Skeletal muscle tissue (tissue), 4 donors: Measurements from ENCODE around the gene MCF2L. TPM values are rescaled to one million over a fixed set of nuclear protein-coding genes. Genes with fewer than 3 reads are reported as not detected.
"Not testable (repeated sequence)": the region's sequence is repeated elsewhere in the genome, so short reads cannot be mapped to it uniquely, and the experiment has no call there.

Experiments used
- H3K27ac ChIP-seq: one replicate; pipeline ENCODE4 v1.7.0; 2013; ENCODE audit warnings: mild to moderate bottlenecking, low read depth, low read length, inconsistent platforms
- H3K27me3 ChIP-seq, 3 donors: one replicate each; pipeline ENCODE4 v1.7.0; 2013; ENCODE audit warnings: low read length in 3 of 3; ENCODE audit not compliant: control insufficient read depth in 3 of 3, insufficient read depth in 3 of 3
- H3K36me3 ChIP-seq, 3 donors: one replicate each; pipeline ENCODE4 v1.7.0; 2013; ENCODE audit warnings: low read length in 3 of 3; ENCODE audit not compliant: control insufficient read depth in 3 of 3, insufficient read depth in 3 of 3
- H3K4me1 ChIP-seq, 3 donors: one replicate each; pipeline ENCODE4 v1.7.0; 2013; ENCODE audit warnings: low read length in 3 of 3, mild to moderate bottlenecking in 3 of 3; ENCODE audit not compliant: control insufficient read depth in 3 of 3, insufficient read depth in 3 of 3
- H3K4me3 ChIP-seq, 3 donors: one replicate each; pipeline ENCODE4 v1.7.0; 2013; ENCODE audit warnings: low read length in 3 of 3
- H3K9ac ChIP-seq, 3 donors: one replicate each; pipeline ENCODE4 v1.7.0; 2013; ENCODE audit warnings: low read length in 3 of 3, mild to moderate bottlenecking in 3 of 3, moderate library complexity in 2 of 3, low read depth in 1 of 3
- H3K9me3 ChIP-seq, 3 donors: one replicate each; pipeline ENCODE4 v1.7.0; 2013; ENCODE audit warnings: low read length in 3 of 3; ENCODE audit not compliant: control insufficient read depth in 3 of 3
- total RNA-seq: library from RNA; depleted of rRNA; stranded (reverse); fragments of >200 nt; gene quantifications from one replicate; pipeline ENCODE4 v1.2.3, GENCODE V29; 2014
- donor health status: Osteomylitis.

MCF2L gene
- total RNA-seq, 1 donor from 2014 or later, result 18.3 TPM

DNA sequence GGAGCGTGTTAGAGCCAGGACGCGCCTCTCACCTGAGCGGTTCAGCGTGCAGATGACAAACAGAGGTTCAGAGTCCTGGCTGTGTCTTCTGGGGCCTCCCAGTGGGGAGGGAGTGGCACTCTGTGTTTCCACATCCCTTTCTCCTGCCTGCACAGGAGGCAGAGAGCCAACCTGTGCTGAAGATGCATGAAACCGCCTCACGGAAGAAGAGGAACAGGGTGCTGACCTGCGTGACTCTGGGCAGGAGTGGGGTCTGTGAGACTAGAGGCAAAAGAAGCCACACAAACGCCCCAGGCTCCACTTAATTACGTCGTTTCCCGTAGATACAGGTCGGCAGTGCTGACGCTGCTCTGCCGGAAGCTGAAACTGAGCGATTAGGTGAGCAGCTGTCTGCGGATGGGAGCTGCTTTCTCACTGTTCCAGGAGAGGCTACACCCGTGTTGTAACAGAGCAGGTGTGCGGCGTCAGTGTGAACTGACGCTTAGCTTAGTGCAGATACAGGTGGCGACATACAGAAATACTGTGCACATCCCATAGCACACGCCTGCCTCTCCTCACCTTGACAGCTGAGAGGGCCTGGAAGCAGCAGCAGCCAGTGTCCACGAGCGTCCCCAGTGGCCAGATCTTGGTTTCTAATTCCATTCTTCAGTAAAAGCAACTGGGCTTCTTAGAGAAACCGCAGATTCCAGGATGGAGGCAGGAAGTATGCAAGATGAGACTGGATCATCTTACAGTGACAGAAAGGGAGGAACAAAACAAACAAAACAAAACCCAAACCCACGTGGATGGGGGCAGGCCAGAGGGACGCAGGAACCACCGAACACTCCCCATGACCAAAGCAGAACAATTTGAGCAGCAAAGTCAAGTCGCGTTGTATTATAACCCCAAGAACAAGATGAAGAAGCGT, 37.7 kb upstream of the MCF2L start:
- Histone ChIP-seq H3K4me3 (peak overlapping the region in 1 of 3 donors; percentile 46), H3K27me3 (peaks cover 19 to 42% (median 27%) of the 10 kb centered on the region in 3 donors), H3K4me1 (peaks cover 6 to 12% (median 12%) of the 10 kb centered on the region in 3 donors)

DNA sequence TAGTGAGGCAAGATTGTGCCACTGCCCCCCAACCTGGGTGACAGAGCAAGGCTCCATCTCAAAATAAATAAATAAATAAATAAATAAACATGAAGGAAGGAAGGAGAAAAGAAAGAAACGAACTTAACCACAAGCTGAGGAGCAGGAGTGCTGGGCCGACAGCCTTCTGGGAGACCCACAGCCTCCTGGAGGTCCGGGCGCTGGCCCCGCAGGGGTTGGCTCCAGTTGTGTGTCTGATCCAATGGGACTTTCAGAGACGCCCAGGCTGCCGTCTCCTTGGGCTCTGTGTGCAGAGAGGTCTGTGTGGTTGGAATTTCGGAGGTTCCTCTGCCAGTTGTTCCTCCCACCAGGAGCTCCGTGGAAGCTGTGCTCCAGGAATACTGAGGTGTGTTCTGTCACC, 36.0 kb upstream of the MCF2L start:
- H3K9me3 ChIP-seq, result peaks cover 0 to 2% (median 0%) of the 10 kb centered on the region in 3 donors
- H3K27ac ChIP-seq, result no peak overlapping the region
- peaks cover 6 to 12% (median 12%) of the 10 kb centered on the region in 3 donors for H3K4me1 ChIP-seq
- no peaks in the 10 kb centered on the region for H3K36me3 ChIP-seq
- no peak overlapping the region for H3K9ac ChIP-seq
- peaks cover 22 to 39% (median 24%) of the 10 kb centered on the region in 3 donors for H3K27me3 ChIP-seq
- H3K4me3 ChIP-seq, result no peak overlapping the region

More for the DNA sequence above, 37.7 kb upstream of the MCF2L start:
- no peak overlapping the region for H3K27ac ChIP-seq
- no peak overlapping the region for H3K9ac ChIP-seq
- peaks cover 0 to 3% (median 0%) of the 10 kb centered on the region in 3 donors for H3K9me3 ChIP-seq
- no peaks in the 10 kb centered on the region for H3K36me3 ChIP-seq

DNA sequence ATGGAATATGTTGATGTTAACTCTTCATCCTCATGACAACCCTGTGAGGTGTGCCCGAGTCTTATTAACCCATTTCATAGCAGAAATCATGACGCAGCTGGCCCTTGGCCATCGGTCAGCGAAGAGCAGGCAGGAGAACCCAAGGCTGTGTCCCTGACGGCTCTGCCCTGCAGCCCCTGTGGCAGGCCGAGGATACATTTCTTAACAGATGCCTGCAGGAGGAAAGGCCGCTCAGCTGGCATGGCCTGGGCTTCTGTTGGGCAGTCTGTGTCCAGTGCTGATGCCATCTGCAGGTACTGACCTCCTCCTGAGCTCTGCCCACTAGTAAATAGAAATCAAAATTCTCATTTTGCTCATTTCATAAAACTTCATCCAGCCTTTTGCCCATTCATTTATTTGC, 35.4 kb upstream of the MCF2L start:
- peaks cover 4 to 12% (median 10%) of the 10 kb centered on the region in 3 donors for H3K4me1 ChIP-seq
- H3K4me3 ChIP-seq, result no peak overlapping the region
- H3K9ac ChIP-seq, result no peak overlapping the region
- peaks cover 23 to 32% (median 26%) of the 10 kb centered on the region in 3 donors for H3K27me3 ChIP-seq
- no peak overlapping the region for H3K27ac ChIP-seq
- no peaks in the 10 kb centered on the region for H3K36me3 ChIP-seq
- no peaks in the 10 kb centered on the region for H3K9me3 ChIP-seq

DNA sequence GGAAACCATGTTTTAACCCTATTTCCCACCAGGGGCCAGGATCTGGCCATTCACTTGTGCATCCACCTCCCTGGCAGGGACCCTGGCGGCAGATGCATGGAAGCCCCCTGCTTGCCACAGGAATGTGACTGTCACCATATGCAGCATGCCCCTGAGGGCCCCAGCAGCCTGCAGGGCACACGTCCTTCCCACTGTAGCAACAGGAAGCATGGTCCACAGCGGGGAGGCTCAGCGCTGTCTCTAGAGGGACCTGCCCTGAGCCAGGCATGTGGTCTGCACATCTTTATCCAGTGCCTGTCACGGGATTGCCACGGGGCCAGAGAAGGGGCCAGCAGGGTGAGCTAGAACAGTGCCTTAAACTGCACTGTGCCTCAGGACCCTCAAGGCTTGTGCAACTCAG, 34.9 kb upstream of the MCF2L start:
- no peaks in the 10 kb centered on the region for H3K36me3 ChIP-seq
- H3K27ac ChIP-seq, result no peak overlapping the region
- no peak overlapping the region for H3K4me3 ChIP-seq
- no peak overlapping the region for H3K9ac ChIP-seq
- no peaks in the 10 kb centered on the region for H3K9me3 ChIP-seq
- peaks cover 20 to 29% (median 25%) of the 10 kb centered on the region in 3 donors for H3K27me3 ChIP-seq
- peaks cover under 1 to 12% (median 6%) of the 10 kb centered on the region in 3 donors for H3K4me1 ChIP-seq

DNA sequence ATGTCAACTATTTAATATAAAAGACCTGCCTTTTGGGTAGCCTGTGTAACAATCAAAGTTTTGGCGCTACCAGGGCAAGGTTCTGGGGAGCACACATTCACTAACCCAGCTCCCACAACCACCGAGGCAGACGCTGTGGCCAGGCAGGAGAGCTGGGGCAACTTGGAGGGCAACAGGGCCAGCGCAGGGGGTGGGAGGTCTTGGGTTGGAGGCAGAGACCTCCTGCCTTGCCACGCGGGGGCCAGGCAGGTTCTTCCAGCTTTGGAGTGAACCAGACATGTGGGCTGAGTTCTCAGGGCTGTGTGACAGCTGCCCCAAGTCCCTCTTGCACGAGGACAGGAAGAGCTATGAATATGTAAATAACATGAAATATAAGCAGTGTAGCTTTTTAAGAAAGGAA, 30.3 kb upstream of the MCF2L start:
- Histone ChIP-seq H3K4me3 (no peak overlapping the region), H3K9ac (no peak overlapping the region), H3K27me3 (peaks cover 4 to 17% (median 7%) of the 10 kb centered on the region in 3 donors), H3K36me3 (no peaks in the 10 kb centered on the region), H3K4me1 (peaks cover 4 to 8% (median 6%) of the 10 kb centered on the region in 3 donors), H3K27ac (no peak overlapping the region), H3K9me3 (no peaks in the 10 kb centered on the region)

DNA sequence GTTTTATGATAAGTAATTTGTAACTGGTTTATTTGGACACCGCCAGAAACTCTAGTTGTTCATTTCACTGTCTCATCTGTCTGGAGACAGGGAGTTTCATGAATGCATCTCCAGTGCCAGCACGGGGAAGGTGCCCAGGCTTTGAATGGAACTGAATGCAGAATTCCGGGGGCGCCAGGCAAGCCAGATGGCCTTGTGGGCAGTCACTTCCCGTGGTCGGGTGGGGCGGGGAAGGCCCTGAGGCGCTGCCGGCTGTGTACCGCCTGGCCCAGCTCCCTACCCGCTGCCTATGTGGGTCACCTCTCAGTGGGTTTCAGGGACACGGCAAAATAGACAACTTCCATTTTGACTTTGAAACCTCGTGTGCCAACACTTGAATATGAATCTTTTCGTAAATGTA, 28.8 kb upstream of the MCF2L start:
- Histone ChIP-seq H3K4me1 (peaks cover 4 to 11% (median 9%) of the 10 kb centered on the region in 3 donors), H3K36me3 (no peaks in the 10 kb centered on the region), H3K9me3 (no peaks in the 10 kb centered on the region), H3K9ac (no peak overlapping the region), H3K4me3 (no peak overlapping the region), H3K27ac (no peak overlapping the region), H3K27me3 (peaks cover 0 to 29% (median 14%) of the 10 kb centered on the region in 3 donors)

DNA sequence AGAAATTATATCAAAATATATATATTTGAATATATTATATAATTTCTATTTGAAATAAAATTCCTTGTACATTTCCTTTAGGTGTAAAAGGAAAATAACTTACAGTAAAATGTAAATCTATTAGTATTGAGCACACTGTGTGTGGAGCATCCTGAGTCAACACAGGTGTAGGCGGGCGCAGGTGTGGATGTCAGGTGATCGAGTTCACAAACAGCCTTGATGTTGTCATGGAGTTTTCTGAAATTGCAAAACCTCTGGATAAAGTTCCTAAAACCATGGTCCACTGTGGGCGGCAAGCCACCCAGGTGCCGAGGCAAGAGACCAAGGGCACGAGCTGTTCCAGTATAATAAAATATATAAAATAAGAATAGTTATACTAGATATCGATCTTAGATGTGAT, 27.7 kb upstream of the MCF2L start:
- H3K27ac ChIP-seq, result no peak overlapping the region
- no peaks in the 10 kb centered on the region for H3K36me3 ChIP-seq
- H3K9me3 ChIP-seq, result no peaks in the 10 kb centered on the region
- H3K4me3 ChIP-seq, result no peak overlapping the region
- no peak overlapping the region for H3K9ac ChIP-seq
- H3K4me1 ChIP-seq, result peaks cover 4 to 11% (median 9%) of the 10 kb centered on the region in 3 donors
- peaks cover 0 to 29% (median 15%) of the 10 kb centered on the region in 3 donors for H3K27me3 ChIP-seq

DNA sequence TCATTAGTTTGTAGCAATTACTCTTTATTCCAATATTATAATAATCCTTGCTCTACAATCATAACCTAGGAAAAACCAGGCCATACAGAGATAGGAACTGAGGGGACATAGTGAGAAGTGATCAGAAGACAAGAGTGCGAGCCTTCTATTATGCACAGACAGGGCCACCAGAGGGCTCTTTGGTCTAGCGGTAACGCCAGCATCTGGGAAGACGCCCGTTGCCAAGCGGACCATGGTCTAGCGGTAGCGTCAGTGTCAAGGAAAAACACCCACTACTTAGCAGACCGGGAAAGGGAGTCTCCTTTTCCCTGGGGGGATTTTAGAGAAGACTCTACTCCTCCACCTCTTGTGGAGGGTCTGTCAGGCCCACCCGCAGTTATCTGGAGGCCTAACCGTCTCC, 27.2 kb upstream of the MCF2L start:
- Histone ChIP-seq H3K4me1 (peaks cover 4 to 11% (median 9%) of the 10 kb centered on the region in 3 donors), H3K27me3 (peaks cover 0 to 31% (median 19%) of the 10 kb centered on the region in 3 donors)
- not testable (repeated sequence) for H3K36me3 ChIP-seq, H3K9me3 ChIP-seq, H3K27ac ChIP-seq, H3K9ac ChIP-seq, H3K4me3 ChIP-seq

DNA sequence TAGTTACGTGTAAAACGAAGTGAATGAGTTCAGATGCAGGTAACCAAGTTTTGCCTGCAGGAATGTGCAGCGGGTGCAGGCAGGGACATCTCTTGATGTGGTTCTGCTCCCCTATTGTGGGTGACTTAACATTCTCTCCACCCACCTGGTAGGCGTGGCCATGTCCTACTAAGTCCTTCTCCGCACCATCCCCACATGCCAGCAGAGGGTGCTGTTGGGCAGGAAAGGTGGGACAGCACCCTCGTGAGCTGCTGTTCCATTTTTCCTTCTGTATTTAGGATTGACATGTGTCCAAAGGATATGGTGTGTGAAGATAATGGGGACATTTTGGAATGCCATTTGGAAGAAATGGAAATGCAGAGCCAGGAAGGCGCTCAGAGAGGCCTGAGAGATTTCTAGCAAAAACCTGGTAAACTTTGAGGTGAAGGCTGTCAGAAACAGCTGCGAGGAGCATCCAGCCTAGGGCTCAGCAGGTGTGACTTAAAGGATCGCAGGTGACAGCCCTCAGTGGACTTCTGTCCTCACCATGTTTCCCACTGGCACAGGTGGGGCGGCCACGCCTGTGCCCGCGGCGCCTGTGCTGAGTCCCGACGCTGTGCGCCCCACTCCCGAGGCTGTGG, 26.2 kb upstream of the MCF2L start:
- Histone ChIP-seq H3K27ac (no peak overlapping the region), H3K9ac (peak overlapping the region in 1 of 3 donors; percentile 57)

More for the DNA sequence above, 26.2 kb upstream of the MCF2L start:
- Histone ChIP-seq H3K4me1 (peaks cover 4 to 11% (median 9%) of the 10 kb centered on the region in 3 donors), H3K27me3 (peaks cover 3 to 30% (median 25%) of the 10 kb centered on the region in 3 donors), H3K36me3 (no peaks in the 10 kb centered on the region), H3K4me3 (peak overlapping the region; percentile 52 to 56 (median 55)), H3K9me3 (peaks cover 0 to 2% (median 0%) of the 10 kb centered on the region in 3 donors)
